NCI-H345 treated with DMSO at 0.1 percent for 48 hours (cell line): ENCODE data around the gene HMSD.

ENCODE experiments used
- DNase-seq: peaks from one replicate; lab custom pipeline; 2025; ENCODE audit not compliant: unreplicated experiment; lab: John Stamatoyannopoulos, UW

The HMSD gene

GRCh38 chr18:63987743-63988142 lies 38.6 kb downstream of the HMSD start:
- DNase-seq = no peak

- DNase-seq = no peak
Observed at GRCh38 chr18:63992751-63993150, 43.6 kb downstream of the HMSD start.

- no peak for DNase-seq
Observed at GRCh38 chr18:63994783-63995399, 45.8 kb downstream of the HMSD start.

GRCh38 chr18:63997041-63997440 lies 47.9 kb downstream of the HMSD start:
- no peak for DNase-seq

- no peak for DNase-seq
Observed at GRCh38 chr18:63997606-63998005, 48.5 kb downstream of the HMSD start.

GRCh38 chr18:63999871-64000270 lies 50.8 kb downstream of the HMSD start:
- DNase-seq = no peak

GRCh38 chr18:64002581-64002980 lies 53.5 kb downstream of the HMSD start:
- no peak for DNase-seq

- no peak for DNase-seq
Observed at GRCh38 chr18:64009305-64009704, 60.2 kb downstream of the HMSD start.
